ENCODE data around the gene PRKCQ.

The PRKCQ gene

DNA sequence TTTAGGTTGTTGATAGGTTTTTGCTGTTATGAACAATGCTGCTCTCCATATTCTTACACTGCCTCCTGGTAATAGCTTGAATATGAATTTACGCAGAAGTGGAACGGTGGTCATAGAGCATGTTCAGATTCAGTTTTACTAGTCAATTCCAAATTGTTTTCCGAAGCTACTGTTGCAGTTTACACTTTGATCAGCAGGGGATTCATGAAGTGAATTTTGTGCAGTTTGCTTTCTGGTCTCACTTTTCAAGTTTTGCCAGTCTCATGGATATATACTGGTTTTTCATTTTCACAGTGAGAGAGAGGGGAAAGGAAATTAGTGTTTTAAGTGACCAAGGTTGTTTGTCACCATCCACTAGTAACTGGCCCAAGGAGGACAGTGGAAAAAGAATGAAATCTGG, 171.3 kb downstream of the PRKCQ start:
- no peak for DNase-seq (ENCODE audit: low read depth in 2 of 2)

- no peak for DNase-seq (ENCODE audit: low read depth in 2 of 2)
These were observed 172.9 kb downstream of the PRKCQ start for GRCh38 chr10:6407034-6407721.

DNA sequence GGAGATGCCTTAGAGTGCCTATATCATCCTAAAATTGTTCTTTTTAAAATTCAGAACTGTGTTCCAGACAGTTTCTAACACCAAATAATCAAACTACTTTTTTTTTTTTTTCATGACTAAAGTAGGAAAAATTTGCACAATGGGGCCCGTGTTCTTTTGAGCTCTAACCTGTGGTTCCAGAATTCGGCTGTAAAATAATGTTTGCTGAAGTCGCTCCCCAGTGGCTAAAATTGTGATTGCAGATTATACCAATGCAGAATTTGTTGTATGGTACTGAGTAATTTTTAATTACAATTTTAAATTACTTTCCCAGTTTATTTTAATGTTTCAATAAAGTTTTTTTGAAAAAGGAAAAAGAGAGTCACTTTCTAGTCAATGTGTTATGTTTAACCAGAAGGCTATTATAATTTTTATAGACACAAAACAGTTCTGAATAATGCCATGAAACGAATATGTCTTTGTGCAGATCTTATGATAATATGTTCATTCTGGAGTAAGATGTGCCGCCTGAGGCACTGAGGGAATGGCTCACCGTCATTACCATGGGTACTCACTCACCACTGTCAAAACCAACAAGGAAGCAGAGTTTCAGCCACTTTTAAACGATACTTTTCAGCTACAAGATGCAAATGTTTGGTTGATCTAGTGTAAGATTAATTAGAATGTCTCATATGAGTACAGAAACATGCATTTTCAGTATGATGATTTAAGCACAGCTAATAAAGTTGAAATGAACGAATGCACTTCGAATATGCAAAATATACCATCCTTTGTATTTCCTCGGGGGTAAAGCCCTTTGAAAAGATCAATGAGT, 173.6 kb downstream of the PRKCQ start:
- DNase-seq (ENCODE audit: low read depth in 2 of 2): peak in 1 of 2 donors; percentile 21

- no peak for DNase-seq (ENCODE audit: low read depth in 2 of 2)
These were observed 174.4 kb downstream of the PRKCQ start for GRCh38 chr10:6405713-6406112.

GRCh38 chr10:6404127-6405072, 175.7 kb downstream of the PRKCQ start:
- DNase-seq (ENCODE audit: low read depth in 2 of 2): no peak

- no peak for DNase-seq (ENCODE audit: low read depth in 2 of 2)
These were observed 177.1 kb downstream of the PRKCQ start for GRCh38 chr10:6402960-6403359.

DNA sequence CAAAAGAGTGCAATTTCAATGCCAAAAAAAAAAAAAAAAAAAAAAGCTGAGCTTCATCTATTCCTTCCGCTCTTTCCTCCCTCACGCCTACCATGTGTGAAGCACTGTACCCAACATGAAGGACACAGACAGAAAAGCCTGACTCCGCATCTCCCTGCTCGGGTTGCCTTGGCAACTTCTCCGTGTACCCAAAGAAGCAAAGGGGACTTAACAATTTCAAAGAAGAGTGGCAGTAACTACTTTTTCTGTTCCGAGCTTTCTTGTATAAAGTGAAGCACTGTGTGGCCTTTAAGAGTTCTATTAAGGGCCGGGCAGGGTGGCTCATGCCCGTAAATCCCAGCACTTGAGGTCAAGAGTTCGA, 177.7 kb downstream of the PRKCQ start:
- DNase-seq (ENCODE audit: low read depth in 2 of 2): no peak

- DNase-seq (ENCODE audit: low read depth in 2 of 2): peak; percentile 28 to 50
These were observed 178.3 kb downstream of the PRKCQ start for GRCh38 chr10:6401558-6402348.

GRCh38 chr10:6400821-6401465, 179.1 kb downstream of the PRKCQ start:
- no peak for DNase-seq (ENCODE audit: low read depth in 2 of 2)

DNA sequence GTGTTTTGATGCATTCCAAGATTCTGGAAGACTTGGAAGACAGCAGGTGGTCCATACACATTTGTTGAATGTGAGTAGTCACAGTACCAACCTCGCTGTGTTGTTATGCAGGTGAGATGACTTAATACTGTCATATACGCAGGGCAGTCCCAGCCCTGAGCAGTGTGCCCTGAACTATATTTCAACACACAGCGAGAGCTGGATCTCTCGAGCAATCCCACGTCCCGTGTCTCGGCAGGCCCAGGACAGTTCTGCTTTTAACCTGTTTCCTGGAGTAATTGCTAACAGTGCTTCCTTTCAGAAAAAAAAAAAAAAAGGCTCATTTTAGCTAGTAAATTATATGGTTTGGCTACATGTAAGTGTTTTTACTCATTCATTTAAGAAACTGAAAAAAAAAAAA, 179.7 kb downstream of the PRKCQ start:
- no peak for DNase-seq (ENCODE audit: low read depth in 2 of 2)

GRCh38 chr10:6399879-6400278, 180.2 kb downstream of the PRKCQ start:
- no peak for DNase-seq (ENCODE audit: low read depth in 2 of 2)

- no peak for DNase-seq (ENCODE audit: low read depth in 2 of 2)
These were observed 180.8 kb downstream of the PRKCQ start for GRCh38 chr10:6399231-6399741.

- DNase-seq (ENCODE audit: low read depth in 2 of 2): no peak
These were observed 181.7 kb downstream of the PRKCQ start for GRCh38 chr10:6398399-6398798.

GRCh38 chr10:6396652-6397051, 183.4 kb downstream of the PRKCQ start:
- no peak for DNase-seq (ENCODE audit: low read depth in 2 of 2)

GRCh38 chr10:6396226-6396625, 183.8 kb downstream of the PRKCQ start:
- no peak for DNase-seq (ENCODE audit: low read depth in 2 of 2)

GRCh38 chr10:6395606-6396005, 184.5 kb downstream of the PRKCQ start:
- no peak for DNase-seq (ENCODE audit: low read depth in 2 of 2)

- DNase-seq (ENCODE audit: low read depth in 2 of 2): no peak
These were observed 186.0 kb downstream of the PRKCQ start for GRCh38 chr10:6394084-6394483.

- no peak for DNase-seq (ENCODE audit: low read depth in 2 of 2)
These were observed 186.9 kb downstream of the PRKCQ start for GRCh38 chr10:6393168-6393567.

DNA sequence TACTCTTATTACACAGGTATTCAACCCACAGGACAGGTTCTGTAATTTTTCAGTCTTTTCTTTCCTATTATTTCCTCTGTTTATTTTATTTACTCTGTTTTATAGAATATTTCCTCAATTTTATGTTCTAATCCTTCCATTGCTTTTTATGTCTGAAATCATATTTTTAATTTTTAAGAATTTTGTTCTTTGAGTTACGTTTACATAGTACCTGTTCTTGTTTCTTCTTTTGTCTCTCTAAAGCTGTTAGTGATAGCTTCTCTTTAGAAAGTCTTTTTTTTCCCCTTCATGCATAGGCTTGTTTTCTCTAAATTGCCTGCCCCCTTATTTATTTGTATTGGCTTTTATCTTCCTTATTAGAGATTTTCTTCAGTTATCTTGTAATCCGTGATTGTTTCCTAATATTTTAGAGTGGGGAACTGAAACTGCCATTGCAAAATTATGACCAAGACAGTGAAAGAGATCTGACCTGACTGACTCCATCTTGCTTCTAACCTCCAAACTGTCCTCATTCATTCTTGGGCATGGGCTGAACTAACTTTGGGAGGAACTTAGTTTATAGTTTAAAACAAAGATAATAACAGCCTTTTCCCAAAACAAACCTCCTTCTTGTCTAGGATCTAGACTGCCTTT, 189.7 kb downstream of the PRKCQ start:
- no peak for DNase-seq (ENCODE audit: low read depth in 2 of 2)

DNA sequence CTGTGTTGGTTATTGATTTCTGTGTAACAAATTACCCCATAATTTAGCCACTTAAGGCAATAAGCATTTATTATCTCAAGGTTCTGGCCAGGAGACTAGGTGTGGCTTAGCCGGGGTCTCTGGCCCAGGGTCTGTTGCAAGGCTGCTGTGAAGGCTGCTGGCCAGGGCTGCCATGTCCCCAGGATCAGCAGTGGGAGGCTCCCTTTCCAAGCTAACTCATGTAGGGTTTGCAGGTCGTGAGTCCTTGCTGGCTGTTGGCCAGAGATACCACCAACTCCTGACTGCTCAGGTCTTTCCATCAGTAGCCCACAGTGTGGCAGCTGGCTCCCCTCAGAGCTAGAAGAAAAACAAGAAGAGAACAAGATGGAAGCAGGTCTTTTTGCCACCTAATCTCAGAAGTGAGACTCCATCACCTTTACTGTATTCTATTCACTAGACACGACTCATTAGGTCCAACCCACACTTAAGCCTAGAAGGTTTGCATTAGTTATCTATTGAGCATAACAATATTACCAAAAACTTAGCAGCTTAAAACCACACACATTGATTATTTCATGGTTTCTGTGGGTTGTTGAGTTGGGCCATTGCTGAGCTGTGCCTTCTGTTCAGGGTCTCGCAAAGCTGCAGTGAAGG, 191.7 kb downstream of the PRKCQ start:
- DNase-seq (ENCODE audit: low read depth in 2 of 2): no peak
